Smooth muscle cell (in vitro differentiated cells): Measurements from ENCODE around the gene RNF182. TPM values are rescaled to one million over a fixed set of nuclear protein-coding genes. Genes with fewer than 3 reads are reported as not detected.

Experiments
- DNase-seq: peaks from one replicate; lab custom pipeline; 2025; ENCODE audit not compliant: unreplicated experiment; lab: John Stamatoyannopoulos, UW
- H2AFZ ChIP-seq: fragments of 200-600 bp; sonication (generic); 2 replicates; pipeline ENCODE4 v1.6.0; 2016; ENCODE audit warnings: antibody characterized with exemption, low read depth, mild to moderate bottlenecking
- H3F3A ChIP-seq: fragments of 200-600 bp; sonication (generic); 2 replicates; pipeline ENCODE4 v1.6.0; 2017; ENCODE audit warnings: antibody characterized with exemption, low read depth
- H3K27ac ChIP-seq: fragments of 200-600 bp; sonication (generic); 2 replicates; pipeline ENCODE4 v1.5.1; 2016; ENCODE audit warnings: low read depth, mild to moderate bottlenecking
- H3K27me3 ChIP-seq: fragments of 200-600 bp; sonication (generic); 2 replicates; pipeline ENCODE4 v1.6.1; 2016; ENCODE audit warnings: low read depth, mild to moderate bottlenecking
- H3K36me3 ChIP-seq: fragments of 200-600 bp; sonication (generic); 2 replicates; pipeline ENCODE4 v1.5.1; 2016; ENCODE audit warnings: low read depth
- H3K4me1 ChIP-seq: fragments of 200-600 bp; sonication (generic); 2 replicates; pipeline ENCODE4 v1.5.1; 2016; ENCODE audit warnings: low read depth
- H3K4me2 ChIP-seq: fragments of 200-600 bp; sonication (generic); 2 replicates; pipeline ENCODE4 v1.6.0; 2016; ENCODE audit warnings: mild to moderate bottlenecking
- H3K4me3 ChIP-seq: fragments of 200-600 bp; sonication (generic); 2 replicates; pipeline ENCODE4 v1.5.1; 2016; ENCODE audit warnings: mild to moderate bottlenecking
- H3K79me2 ChIP-seq: fragments of 200-600 bp; sonication (generic); 2 replicates; pipeline ENCODE4 v1.6.0; 2016; ENCODE audit warnings: low read depth, mild to moderate bottlenecking
- H3K9ac ChIP-seq: fragments of 200-600 bp; sonication (generic); 2 replicates; pipeline ENCODE4 v1.6.0; 2016; ENCODE audit warnings: low read depth
- H3K9me3 ChIP-seq: fragments of 200-600 bp; sonication (generic); replicated peaks from 2 replicates; pipeline ENCODE4 v1.5.1; 2016; ENCODE audit warnings: low read depth
- H4K20me1 ChIP-seq: fragments of 200-600 bp; sonication (generic); 2 replicates; pipeline ENCODE4 v1.6.0; 2016; ENCODE audit warnings: low read depth
- WGBS: methylation state at CpG from one replicate; pipeline ENCODE4 v1.1.7; 2016; ENCODE audit warnings: low lambda C conversion rate; 5-methylcytosine and 5-hydroxymethylcytosine counted together
- polyA plus RNA-seq: library from polyadenylated mRNA; unstranded; fragments of >200 nt; fragmentation: Nextera tagmentation; extraction: Ambion mirVana; gene quantifications from 2 replicates; pipeline ENCODE4 v1.2.1, GENCODE V29; 2016
- total RNA-seq: library from RNA; depleted of rRNA; stranded (reverse); fragments of >200 nt; gene quantifications from 2 replicates; pipeline ENCODE4 v1.2.3, GENCODE V29; 2014
- TF ChIP-seq, protein P1 (sequence below): fragments of 200-600 bp; sonication (generic); IDR thresholded peaks from 2 replicates; pipeline ENCODE4 v1.5.1; 2017; ENCODE audit warnings: borderline replicate concordance, mild to moderate bottlenecking, antibody characterized with exemption; ENCODE audit not compliant: insufficient read depth, poor library complexity, severe bottlenecking

RNF182 gene
- total and polyA plus RNA-seq, 2 experiments from 2014 or later: 0.76 TPM; not detected in 1

GRCh38 chr6:13931797-13932402, 7.1 kb downstream of the RNF182 start:
- no peak overlapping the region for H3K4me3 ChIP-seq
- H3K27me3 ChIP-seq: peaks cover 22% of the 10 kb centered on the region
- H3K9me3 ChIP-seq: no peaks in the 10 kb centered on the region
- TF ChIP-seq, protein P1, sequence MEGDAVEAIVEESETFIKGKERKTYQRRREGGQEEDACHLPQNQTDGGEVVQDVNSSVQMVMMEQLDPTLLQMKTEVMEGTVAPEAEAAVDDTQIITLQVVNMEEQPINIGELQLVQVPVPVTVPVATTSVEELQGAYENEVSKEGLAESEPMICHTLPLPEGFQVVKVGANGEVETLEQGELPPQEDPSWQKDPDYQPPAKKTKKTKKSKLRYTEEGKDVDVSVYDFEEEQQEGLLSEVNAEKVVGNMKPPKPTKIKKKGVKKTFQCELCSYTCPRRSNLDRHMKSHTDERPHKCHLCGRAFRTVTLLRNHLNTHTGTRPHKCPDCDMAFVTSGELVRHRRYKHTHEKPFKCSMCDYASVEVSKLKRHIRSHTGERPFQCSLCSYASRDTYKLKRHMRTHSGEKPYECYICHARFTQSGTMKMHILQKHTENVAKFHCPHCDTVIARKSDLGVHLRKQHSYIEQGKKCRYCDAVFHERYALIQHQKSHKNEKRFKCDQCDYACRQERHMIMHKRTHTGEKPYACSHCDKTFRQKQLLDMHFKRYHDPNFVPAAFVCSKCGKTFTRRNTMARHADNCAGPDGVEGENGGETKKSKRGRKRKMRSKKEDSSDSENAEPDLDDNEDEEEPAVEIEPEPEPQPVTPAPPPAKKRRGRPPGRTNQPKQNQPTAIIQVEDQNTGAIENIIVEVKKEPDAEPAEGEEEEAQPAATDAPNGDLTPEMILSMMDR: no peak
- H3K4me1 ChIP-seq: no peaks in the 10 kb centered on the region
- no peaks in the 10 kb centered on the region for H3F3A ChIP-seq
- H3K9ac ChIP-seq: no peak overlapping the region
- no peak overlapping the region for H3K4me2 ChIP-seq
- no peak for DNase-seq
- no peaks in the 10 kb centered on the region for H3K36me3 ChIP-seq
- H3K79me2 ChIP-seq: no peaks in the 10 kb centered on the region
- no peaks in the 10 kb centered on the region for H4K20me1 ChIP-seq
- no peak overlapping the region for H3K27ac ChIP-seq
- 96% methylated on average over 1 of the region's 1 CpG for WGBS
- H2AFZ ChIP-seq: no peak overlapping the region

DNA sequence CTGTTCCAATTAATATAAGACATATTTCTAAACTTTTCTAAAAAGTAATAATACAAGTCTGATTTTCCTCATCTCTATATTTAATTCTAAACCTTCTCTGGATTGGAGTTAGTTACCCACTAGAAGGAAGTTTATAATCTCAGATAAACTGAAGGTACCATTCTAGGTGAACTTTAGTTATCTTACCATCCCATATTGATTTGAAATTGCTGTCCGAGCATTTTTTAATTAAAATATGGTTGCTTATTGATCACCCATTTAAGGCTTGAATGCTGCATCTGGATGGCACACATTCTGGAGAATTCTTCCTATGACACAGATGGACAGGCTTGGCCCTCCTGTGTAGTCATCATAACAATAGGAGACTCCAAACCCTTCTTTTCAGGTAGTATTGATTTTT, 8.0 kb downstream of the RNF182 start:
- TF ChIP-seq, protein P1: no peak
- Histone ChIP-seq H3K36me3 (no peaks in the 10 kb centered on the region), H3K4me2 (no peak overlapping the region), H2AFZ (no peak overlapping the region), H3K4me3 (no peak overlapping the region), H3K4me1 (no peaks in the 10 kb centered on the region), H3K9me3 (no peaks in the 10 kb centered on the region), H3K79me2 (no peaks in the 10 kb centered on the region), H3K27ac (no peak overlapping the region), H3K9ac (no peak overlapping the region), H4K20me1 (no peaks in the 10 kb centered on the region), H3F3A (no peaks in the 10 kb centered on the region), H3K27me3 (peaks cover 13% of the 10 kb centered on the region)
- WGBS: 89% methylated on average over 1 of the region's 1 CpG
- DNase-seq: no peak

DNA sequence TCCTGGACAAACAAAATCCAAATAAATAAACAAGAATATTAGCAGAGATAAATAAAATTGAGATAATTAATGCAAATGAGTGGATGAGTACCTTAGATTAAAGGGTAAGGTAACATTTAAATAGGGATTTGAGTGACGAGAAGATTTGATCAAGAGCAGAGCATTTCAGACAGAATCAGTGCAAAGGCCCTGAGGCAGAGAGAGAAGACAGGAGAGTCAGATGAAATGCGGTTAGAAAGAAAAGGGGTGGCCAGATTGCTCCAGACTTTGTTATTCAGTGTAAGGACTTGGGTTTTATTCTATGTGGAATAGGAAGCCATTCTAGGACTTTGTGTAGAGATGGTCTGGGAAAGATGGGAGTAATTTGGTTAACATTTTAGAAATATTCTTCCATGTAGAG, 10.0 kb downstream of the RNF182 start:
- TF ChIP-seq, protein P1: no peak
- Histone ChIP-seq H3K9ac (no peak overlapping the region), H3K9me3 (no peaks in the 10 kb centered on the region), H3K27me3 (peaks cover 4% of the 10 kb centered on the region), H3K4me2 (no peak overlapping the region), H3K4me1 (no peaks in the 10 kb centered on the region), H4K20me1 (no peaks in the 10 kb centered on the region), H3K79me2 (no peaks in the 10 kb centered on the region), H2AFZ (no peak overlapping the region), H3K4me3 (no peak overlapping the region), H3F3A (no peaks in the 10 kb centered on the region), H3K27ac (no peak overlapping the region), H3K36me3 (no peaks in the 10 kb centered on the region)
- no peak for DNase-seq
- 92% methylated on average over 2 of the region's 2 CpGs for WGBS
